K562 (cell line): ENCODE measurements around the gene PPIP5K2. TPM values are rescaled to one million over a fixed set of nuclear protein-coding genes. Genes with fewer than 3 reads are reported as not detected.

Experiments
- ATAC-seq: fragments of 200-7000 bp; cut with Tn5 transposase; 3 replicates; pipeline ENCODE4 v1.9.1; 2020; ENCODE audit warnings: moderate library complexity
- BruUV-seq: library from RNA; stranded (reverse); fragments of 400-500 nt; replicated peaks from 2 replicates; lab custom pipeline; 2021; lab: Mats Ljungman, UMichigan
- CTCF ChIA-PET: fragments of 300-600 bp; formaldehyde crosslinking; extraction: SDS; loops from one replicate; lab custom pipeline; 2021; ENCODE audit warnings: low intra/inter-chr PET ratio; lab: Yijun Ruan, JAX
- POLR2A ChIA-PET: fragments of 300-600, 350-650 bp; sonication (Branson Sonifier 250); formaldehyde crosslinking; extraction: SDS; loops from one replicate; lab custom pipeline; 2021; ENCODE audit warnings: antibody characterized with exemption, inconsistent platforms; lab: Yijun Ruan, JAX
- DNase-seq, 4 experiments: peaks; one replicate each; pipeline versions ENCODE4 v3.0.0 to v3.0.0-alpha.2; 2011 to 2018; ENCODE audit warnings: low spot score in 3 of 4, mixed read lengths in 3 of 4; ENCODE audit errors: extremely low read depth in 1 of 4
- FAIRE-seq: peaks from 2 replicates; lab custom pipeline; 2011; peaks lifted over from hg19 to GRCh38; lab: Jason Lieb, UNC
- H2AFZ ChIP-seq: 2 replicates; pipeline ENCODE4 v1.6.0; 2011; ENCODE audit warnings: low read depth, low read length, control low read depth, inconsistent platforms
- H3K27ac ChIP-seq: fragments of 200-600 bp; 3 replicates; pipeline ENCODE4 v1.8.0; 2011; ENCODE audit warnings: low read depth, mild to moderate bottlenecking, control low read depth, inconsistent platforms, low read length, moderate library complexity, mixed read lengths; ENCODE audit errors: extremely low read depth
- H3K27me3 ChIP-seq, 2 experiments: fragments of 300-600 bp in 1 of 2; 2 replicates in 1 of 2; 3 replicates in 1 of 2; pipeline versions ENCODE4 v1.6.0 to v1.8.0; 2011; ENCODE audit warnings: inconsistent platforms in 2 of 2, low read length in 2 of 2, mild to moderate bottlenecking in 1 of 2, mixed read lengths in 1 of 2, moderate library complexity in 1 of 2; ENCODE audit not compliant: control insufficient read depth in 2 of 2, insufficient read depth in 2 of 2
- H3K36me3 ChIP-seq: fragments of 300-600 bp; 3 replicates; pipeline ENCODE4 v1.8.0; 2011; ENCODE audit warnings: mild to moderate bottlenecking, low read length, inconsistent platforms; ENCODE audit not compliant: control insufficient read depth, insufficient read depth
- H3K4me1 ChIP-seq, 2 experiments: fragments of 200-600 bp in 1 of 2; replicated peaks in 1 of 2; 2 replicates in 1 of 2; 3 replicates in 1 of 2; pipeline versions ENCODE4 v1.5.1 to v1.8.0; 2011; ENCODE audit warnings: inconsistent platforms in 2 of 2, low read length in 2 of 2, mild to moderate bottlenecking in 1 of 2, mixed read lengths in 1 of 2, moderate library complexity in 1 of 2; ENCODE audit not compliant: control insufficient read depth in 2 of 2, insufficient read depth in 2 of 2
- H3K4me2 ChIP-seq: 2 replicates; pipeline ENCODE4 v1.6.1; 2011; ENCODE audit warnings: low read length, control low read depth, inconsistent platforms, mixed read lengths; ENCODE audit not compliant: insufficient read depth
- H3K4me3 ChIP-seq: fragments of 200-600 bp; sonication (generic), shearing (Covaris generic); 2 replicates; pipeline ENCODE4 v1.5.1; 2016; ENCODE audit warnings: control low read depth, inconsistent platforms
- H3K79me2 ChIP-seq: fragments of 200-600 bp; 3 replicates; pipeline ENCODE4 v1.8.0; 2011; ENCODE audit warnings: low read length, inconsistent platforms; ENCODE audit not compliant: control insufficient read depth, insufficient read depth
- H3K9ac ChIP-seq, 2 experiments: 2 replicates each; pipeline versions ENCODE4 v1.6.0 to v1.6.1; 2011; ENCODE audit warnings: low read depth in 2 of 2, low read length in 2 of 2, control low read depth in 1 of 2, inconsistent platforms in 1 of 2, mild to moderate bottlenecking in 1 of 2, mixed read lengths in 1 of 2; ENCODE audit not compliant: insufficient read depth in 1 of 2
- H3K9me1 ChIP-seq: one replicate; pipeline ENCODE4 v1.6.0; 2011; ENCODE audit warnings: inconsistent platforms, mild to moderate bottlenecking, low read length, moderate library complexity; ENCODE audit not compliant: control insufficient read depth, insufficient read depth
- H3K9me3 ChIP-seq: replicated peaks from 2 replicates; pipeline ENCODE4 v1.5.1; 2011; ENCODE audit warnings: low read depth, low read length, inconsistent platforms; ENCODE audit not compliant: control insufficient read depth, insufficient read depth
- H4K20me1 ChIP-seq: replicated peaks from 2 replicates; pipeline ENCODE4 v1.6.1; 2011; ENCODE audit warnings: low read length, inconsistent platforms, mixed read lengths; ENCODE audit not compliant: control insufficient read depth, insufficient read depth
- ATF7 ChIP-seq: fragments of 450-650 bp; IDR thresholded peaks from 2 replicates; pipeline ENCODE4 v1.7.1; 2014; ENCODE audit warnings: mild to moderate bottlenecking, moderate library complexity
- ELF2 ChIP-seq: fragments of 250-450 bp; sonication (Bioruptor Pico); IDR thresholded peaks from 2 replicates; pipeline ENCODE4 v1.5.0; 2021; ENCODE audit warnings: mild to moderate bottlenecking
- FOXA3 ChIP-seq, 2 experiments: fragments of 450-650 bp in 1 of 2; sonication (generic) in 1 of 2; formaldehyde crosslinking; IDR thresholded peaks in 1 of 2; conservative IDR thresholded peaks in 1 of 2; 2 replicates each; pipeline versions ENCODE4 v1.4.0 to v1.8.0; 2020 to 2022; ENCODE audit warnings: mild to moderate bottlenecking in 2 of 2, missing genetic modification reagents in 1 of 2
- FOXJ2 ChIP-seq: fragments of 200-800 bp; sonication (Bioruptor generic); IDR thresholded peaks from 2 replicates; pipeline ENCODE4 v1.6.1; 2016; ENCODE audit warnings: missing genetic modification characterization, missing compliant biosample characterization
- GABPA ChIP-seq: fragments of 200-800 bp; sonication (Bioruptor generic); conservative IDR thresholded peaks from 2 replicates; pipeline ENCODE4 v1.6.1; 2016; ENCODE audit warnings: low read depth, missing genetic modification characterization, missing compliant biosample characterization
- MEIS2 ChIP-seq: fragments of 450-650 bp; IDR thresholded peaks from 2 replicates; pipeline ENCODE4 v1.6.1; 2014; ENCODE audit warnings: mild to moderate bottlenecking; ENCODE audit not compliant: partially characterized antibody
- MXI1 ChIP-seq: IDR thresholded peaks from 2 replicates; pipeline ENCODE4 v1.6.1; 2011; ENCODE audit warnings: low read depth, mild to moderate bottlenecking, improper control_type of control experiment, low read length
- RBM34 ChIP-seq: fragments of 200-400 bp; formaldehyde crosslinking; IDR thresholded peaks from 2 replicates; pipeline ENCODE4 v1.6.1; 2018; ENCODE audit warnings: low read length, borderline replicate concordance; ENCODE audit not compliant: insufficient read depth
- SMARCE1 ChIP-seq: fragments of 450-650 bp; IDR thresholded peaks from 2 replicates; pipeline ENCODE4 v1.7.1; 2016; ENCODE audit warnings: mild to moderate bottlenecking
- WHSC1 ChIP-seq: IDR thresholded peaks from one replicate; pipeline ENCODE4 v1.6.1; 2012; ENCODE audit warnings: low read length, control low read depth, inconsistent platforms
- ZNF165 ChIP-seq: fragments of 250-450 bp; sonication (Bioruptor Pico); IDR thresholded peaks from 2 replicates; pipeline ENCODE4 v1.4.0; 2020; ENCODE audit warnings: borderline replicate concordance
- ZNF347 ChIP-seq: fragments of 450-650 bp; formaldehyde crosslinking; IDR thresholded peaks from 2 replicates; pipeline ENCODE4 v1.4.0; 2020; ENCODE audit warnings: low read depth, mild to moderate bottlenecking, moderate library complexity
- ZNF449 ChIP-seq: fragments of 250-450 bp; sonication (Bioruptor Pico); IDR thresholded peaks from 2 replicates; pipeline ENCODE4 v1.8.0; 2022; ENCODE audit warnings: moderate library complexity, mild to moderate bottlenecking, inconsistent platforms
- ZSCAN29 ChIP-seq: fragments of 450-650 bp; IDR thresholded peaks from 2 replicates; pipeline ENCODE4 v1.6.1; 2017
- whole genome bisulfite sequencing: fragments of 100-300 bp; shearing (Covaris generic); methylation state at CpG from one replicate; pipeline ENCODE4 v1.1.6; 2016; ENCODE audit warnings: low coverage, mixed read lengths; ENCODE audit not compliant: insufficient coverage; ENCODE audit errors: missing lambda C conversion rate; 5-methylcytosine and 5-hydroxymethylcytosine counted together
- in situ Hi-C: fragments of 300-500 bp; cut with MboI; formaldehyde crosslinking; loops from 4 replicates; pipeline ENCODE4 v1.15.0; 2018; ENCODE audit warnings: inconsistent platforms, mixed read lengths
- intact Hi-C: fragments of 100-400 bp; cut with micrococcal nuclease; formaldehyde crosslinking; loops from 2 replicates; pipeline ENCODE4 v1.14.2; 2022
- polyA plus RNA-seq, 8 experiments: library from polyadenylated mRNA; depleted of rRNA in 4 of 8; stranded (reverse) in 5 of 8; unstranded in 3 of 8; fragments of >200 nt; fragmentation: Nextera tagmentation in 2 of 8; fragmentation: Illumina TruSeq in 1 of 8; extraction: Ambion mirVana in 2 of 8; extraction: Trizol in 1 of 8; gene quantifications; 2 replicates each; pipeline versions ENCODE4 v1.2.1 to v1.2.3, GENCODE V29; 2011 to 2014; ENCODE audit warnings: inconsistent platforms in 1 of 8, missing spikeins in 1 of 8
- total RNA-seq, 7 experiments: library from RNA; depleted of rRNA in 6 of 7; stranded (reverse); fragments of >200 nt in 6 of 7; fragmentation: Illumina TruSeq in 2 of 7; extraction: Trizol in 2 of 7; gene quantifications; 2 replicates each; pipeline versions ENCODE4 v1.2.1 to v1.2.3, GENCODE V29; 2011 to 2021; ENCODE audit warnings: low replicate concordance in 1 of 7
- TF ChIP-seq, protein P1 (sequence below): fragments of 200-800 bp; sonication (Bioruptor generic); IDR thresholded peaks from 2 replicates; pipeline ENCODE4 v1.6.1; 2017; ENCODE audit warnings: missing genetic modification characterization, missing compliant biosample characterization

PPIP5K2 gene
- total and polyA plus RNA-seq, 9 of the 15 experiments (the other 6 are each of a cell fraction or from before 2014, with no cell fraction given): 39.4 to 150 (median 99.1) TPM

DNA sequence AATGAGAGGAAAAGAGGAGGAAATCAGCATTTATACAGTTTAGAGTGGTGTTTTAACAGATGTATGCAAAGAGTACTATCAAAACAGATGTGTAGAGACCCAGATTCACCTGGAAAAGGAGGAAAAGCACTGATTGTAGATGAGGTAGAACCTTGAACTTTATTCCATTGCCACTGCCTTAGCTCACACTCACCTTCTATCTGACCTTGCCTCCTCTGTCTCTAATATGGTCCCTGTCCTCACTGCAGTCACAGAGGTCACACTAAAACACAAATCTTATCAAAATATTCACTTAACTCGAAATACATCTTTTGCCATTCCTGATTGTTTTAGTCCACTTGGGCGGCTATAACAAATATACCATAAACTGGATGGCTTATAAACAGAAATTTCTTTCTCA lies 7.2 kb upstream of the PPIP5K2 start:
- no peak for ATAC-seq
- H3K9me1 ChIP-seq: no peaks in the 10 kb centered on the region
- no TSS peak for BruUV-seq
- H2AFZ ChIP-seq: no peak overlapping the region
- H3K4me3 ChIP-seq: no peak overlapping the region
- 77% methylated on average over 2 of the region's 2 CpGs for WGBS
- no peaks in the 10 kb centered on the region for H3K9me3 ChIP-seq
- H3K79me2 ChIP-seq: peaks cover 45% of the 10 kb centered on the region
- H4K20me1 ChIP-seq: no peaks in the 10 kb centered on the region
- ChIA-PET CTCF (no interaction called here), POLR2A (no interaction called here)
- TF ChIP-seq ZNF449: no peak
- TF ChIP-seq ATF7: no peak
- H3K4me1 ChIP-seq: peaks cover 0 to 19% of the 10 kb centered on the region in 2 experiments; a peak in 3 of 5 replicates
- intact Hi-C loops: no loop called here
- H3K9ac ChIP-seq: no peak overlapping the region
- no peaks in the 10 kb centered on the region for H3K27me3 ChIP-seq
- H3K36me3 ChIP-seq: no peaks in the 10 kb centered on the region
- H3K27ac ChIP-seq: no peak overlapping the region
- H3K4me2 ChIP-seq: no peak overlapping the region
- no peak for FAIRE-seq
- in situ Hi-C loops: no loop called here
- no peak for DNase-seq

DNA sequence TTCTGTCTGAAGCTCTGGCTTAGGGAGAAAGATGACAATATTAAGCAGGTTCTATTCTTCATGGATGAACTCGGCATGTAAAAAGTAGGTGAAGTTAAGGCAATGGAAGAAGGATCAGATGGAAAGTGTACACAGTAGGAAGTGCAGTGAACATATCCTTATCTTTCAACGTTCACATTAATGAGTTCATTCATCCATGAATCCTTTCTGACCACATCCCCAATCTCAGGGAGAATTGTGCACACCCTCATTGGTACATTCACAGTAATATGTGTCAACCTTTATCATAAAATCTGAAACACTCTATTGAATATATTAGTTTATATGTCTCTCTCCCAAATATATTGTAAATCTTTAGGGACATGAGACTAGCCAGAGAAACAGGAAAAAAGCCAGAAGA lies 5.7 kb upstream of the PPIP5K2 start:
- FAIRE-seq: no peak
- Histone ChIP-seq H3K36me3 (no peaks in the 10 kb centered on the region), H3K79me2 (peaks cover 60% of the 10 kb centered on the region), H3K4me3 (no peak overlapping the region), H3K4me2 (no peak overlapping the region), H3K9me3 (no peaks in the 10 kb centered on the region), H3K27ac (peak overlapping the region; percentile 34; the same call in 1 of the 3 replicates), H3K9me1 (no peaks in the 10 kb centered on the region), H3K27me3 (no peaks in the 10 kb centered on the region), H2AFZ (no peak overlapping the region), H3K9ac (no peak overlapping the region), H3K4me1 (peaks cover 0 to 19% of the 10 kb centered on the region in 2 experiments; a peak in 3 of 5 replicates), H4K20me1 (no peaks in the 10 kb centered on the region)
- ATAC-seq: no peak
- DNase-seq: no peak
- ChIA-PET CTCF (no interaction called here), POLR2A (no interaction called here)
- in situ Hi-C loops (no loop called here), intact Hi-C loops (no loop called here)
- 17% methylated on average over 2 of the region's 2 CpGs for WGBS
- BruUV-seq: no TSS peak
- no peak for TF ChIP-seq MXI1
- no peak for TF ChIP-seq RBM34
- TF ChIP-seq ELF2 (CRISPR knock-in tag): peak; percentile 48; the same call in 1 of the 2 replicates
- no peak for TF ChIP-seq ZSCAN29
- TF ChIP-seq, protein P1, sequence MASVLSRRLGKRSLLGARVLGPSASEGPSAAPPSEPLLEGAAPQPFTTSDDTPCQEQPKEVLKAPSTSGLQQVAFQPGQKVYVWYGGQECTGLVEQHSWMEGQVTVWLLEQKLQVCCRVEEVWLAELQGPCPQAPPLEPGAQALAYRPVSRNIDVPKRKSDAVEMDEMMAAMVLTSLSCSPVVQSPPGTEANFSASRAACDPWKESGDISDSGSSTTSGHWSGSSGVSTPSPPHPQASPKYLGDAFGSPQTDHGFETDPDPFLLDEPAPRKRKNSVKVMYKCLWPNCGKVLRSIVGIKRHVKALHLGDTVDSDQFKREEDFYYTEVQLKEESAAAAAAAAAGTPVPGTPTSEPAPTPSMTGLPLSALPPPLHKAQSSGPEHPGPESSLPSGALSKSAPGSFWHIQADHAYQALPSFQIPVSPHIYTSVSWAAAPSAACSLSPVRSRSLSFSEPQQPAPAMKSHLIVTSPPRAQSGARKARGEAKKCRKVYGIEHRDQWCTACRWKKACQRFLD (CRISPR knock-in tag): 0 out of 2 replicates have a peak, but pooled peaks have one; percentile 21
- no peak for TF ChIP-seq WHSC1
- peak; percentile 59; the same call in 1 of the 2 replicates for TF ChIP-seq SMARCE1
- TF ChIP-seq FOXJ2: no peak
- peak; percentile 66 for TF ChIP-seq MEIS2
- TF ChIP-seq ZNF165: no peak
- TF ChIP-seq FOXA3 (CRISPR knock-in tag; conservative IDR thresholded peaks at IDR 0.05 in 1 of 2, IDR thresholded peaks at IDR 0.05 in 1 of 2): peak in 1 of 2 experiments; percentile 49; a peak in 1 of 4 replicates
- no peak for TF ChIP-seq ZNF347
- TF ChIP-seq GABPA (tag): 0 out of 2 replicates have a peak, but pooled peaks have one; percentile 16
